OCI-LY3 (cell line): ENCODE results near the gene SLC4A1.

Source experiments
- CTCF ChIP-seq: fragments of 200-600, 300-600 bp; sonication (generic); IDR thresholded peaks from 2 replicates; pipeline ENCODE4 v1.5.1; 2014; ENCODE audit warnings: antibody characterized with exemption, low read length, low read depth
- EZH2phosphoT487 ChIP-seq: fragments of 200-600 bp; shearing (Covaris generic); IDR thresholded peaks from 2 replicates; pipeline ENCODE4 v1.6.1; 2018; ENCODE audit warnings: antibody characterized with exemption, mixed run types, low read depth

- no peak for TF ChIP-seq CTCF
- no peak for TF ChIP-seq EZH2phosphoT487
Measured at GRCh38 chr17:44236444-44236991, 31.4 kb downstream of the SLC4A1 start.
